Fibroblast of skin of abdomen (primary cell): ENCODE measurements around the gene ADAP1.
A peak's percentile ranks its signal among the peaks of the same experiment; 100 is the strongest.
"Not testable (repeated sequence)": the region's sequence is repeated elsewhere in the genome, so short reads cannot be mapped to it uniquely, and the experiment has no call there.

Experiments
- DNase-seq: peaks from one replicate; pipeline ENCODE4 v3.0.0-alpha.2; 2013

The ADAP1 gene

DNA sequence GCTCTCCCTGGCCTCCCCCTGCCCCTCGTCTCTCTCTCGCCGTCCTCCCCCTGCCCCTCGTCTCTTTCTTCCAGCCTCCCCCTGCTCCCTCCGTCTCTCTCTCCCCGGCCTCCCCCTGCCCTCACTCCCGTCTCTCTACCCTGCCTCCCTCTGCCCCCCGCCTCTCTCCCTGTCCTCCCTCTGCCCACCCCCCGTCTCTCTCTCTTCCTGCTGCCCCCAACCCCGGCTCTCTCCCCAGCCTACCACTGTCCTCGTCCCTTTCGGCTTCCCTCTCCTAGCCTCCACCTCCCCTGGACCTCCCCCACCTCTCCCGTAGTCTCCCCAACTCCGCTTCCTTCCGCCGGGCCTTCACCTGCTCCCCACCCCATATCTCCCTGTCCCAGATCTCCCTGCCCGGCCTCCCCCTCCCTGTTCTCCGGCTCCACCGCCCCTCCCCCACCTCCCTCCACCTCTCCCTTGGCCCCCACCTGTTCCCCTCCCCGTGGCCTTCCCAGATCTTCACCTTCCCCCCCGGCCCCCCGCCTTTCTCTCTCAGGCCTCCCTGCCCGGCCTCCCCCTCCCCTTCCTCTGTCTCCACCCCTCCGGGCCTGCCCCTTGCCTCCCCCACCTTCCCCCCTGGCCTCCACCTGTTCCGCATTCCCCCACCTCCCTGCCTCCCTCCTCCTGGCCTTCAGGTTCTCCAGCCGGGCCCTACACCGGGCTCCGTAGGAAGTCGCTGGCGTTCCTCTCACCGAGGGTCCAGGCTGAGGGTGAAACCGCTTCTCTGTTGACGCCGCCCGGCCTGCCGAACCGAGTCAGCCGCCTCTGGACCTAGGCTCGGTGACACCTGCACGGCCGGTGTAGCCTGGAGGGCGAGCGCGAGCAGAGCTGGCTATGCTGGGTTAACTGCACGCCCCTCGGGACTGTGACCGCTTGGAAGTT lies 76.9 kb downstream of the ADAP1 start:
- no peak for DNase-seq

GRCh38 chr7:876972-877311 lies 77.5 kb downstream of the ADAP1 start:
- DNase-seq = peak; percentile 8

DNA sequence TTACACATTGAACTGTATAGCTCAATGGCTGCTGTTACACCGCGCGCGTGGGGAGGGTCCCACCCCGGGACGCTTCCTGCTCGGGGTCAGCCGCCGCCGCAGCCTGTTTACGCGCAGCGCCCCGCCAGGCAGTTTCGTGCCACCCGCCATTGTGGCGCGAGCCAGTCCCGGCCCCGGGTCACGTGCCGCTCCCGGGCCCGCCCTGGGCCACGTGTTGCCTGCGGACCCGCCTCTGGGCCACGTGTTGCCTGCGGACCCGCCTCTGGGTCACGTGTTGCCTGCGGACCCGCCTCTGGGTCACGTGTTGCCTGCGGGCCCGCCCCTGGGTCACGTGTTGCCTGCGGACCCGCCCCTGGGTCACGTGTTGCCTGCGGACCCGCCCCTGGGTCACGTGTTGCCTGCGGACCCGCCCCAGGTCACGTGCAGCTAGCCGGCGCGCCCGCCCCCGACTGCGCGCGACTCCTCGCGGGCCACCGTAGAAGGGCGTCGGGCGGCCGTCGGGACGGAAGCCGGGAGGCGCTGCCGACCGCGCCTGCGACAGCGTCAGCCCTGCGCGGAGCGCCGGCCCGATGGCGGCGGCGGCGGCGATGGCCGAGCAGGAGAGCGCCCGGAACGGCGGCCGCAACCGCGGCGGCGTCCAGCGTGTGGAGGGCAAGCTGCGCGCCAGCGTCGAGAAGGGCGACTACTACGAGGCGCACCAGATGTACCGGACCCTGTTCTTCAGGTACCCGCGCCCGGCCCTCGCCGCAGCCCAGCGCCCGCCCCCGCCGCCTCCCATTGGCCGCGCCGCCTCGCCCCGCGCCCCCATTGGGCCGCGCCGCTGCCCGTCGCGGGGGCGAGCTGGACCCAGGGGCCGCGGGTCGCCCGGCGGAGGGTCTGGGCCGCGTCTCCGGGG lies 78.2 kb downstream of the ADAP1 start, which contains the start of gene GET4:
Gene GET4, plus strand, starts transcription at position 478 of the 895 bp plus-strand sequence. Its CDS starts 92 bp downstream, at position 570.
- DNase-seq = peak; percentile 97

DNA sequence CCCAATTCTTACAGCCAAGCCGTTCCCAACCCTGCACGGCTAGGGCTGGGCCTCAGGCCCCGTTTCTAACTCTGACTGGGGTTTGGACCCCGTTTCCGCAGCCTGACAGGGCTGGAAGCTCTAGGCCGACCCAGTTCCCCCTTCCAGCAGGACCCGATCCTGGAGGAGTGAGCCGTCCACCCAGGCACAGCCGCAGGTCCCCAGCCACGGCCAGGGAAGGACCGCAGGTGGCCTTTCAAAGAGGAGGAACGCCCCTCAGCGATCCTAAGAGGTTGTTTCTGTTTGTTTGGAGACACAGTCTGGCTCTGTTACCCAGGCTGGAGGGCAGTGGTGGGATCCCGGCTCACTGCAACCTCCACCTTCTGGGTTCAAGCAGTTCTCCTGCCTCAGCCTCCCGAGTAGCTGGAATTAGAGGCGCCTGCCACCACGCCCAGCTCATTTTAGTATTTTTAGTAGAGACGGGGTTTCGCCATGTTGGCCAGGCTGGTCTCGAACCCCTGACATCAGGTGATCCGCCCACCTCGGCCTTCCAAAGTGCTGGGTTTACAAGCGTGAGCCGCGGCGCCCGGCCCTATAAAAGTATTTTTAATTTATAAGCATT lies 78.9 kb downstream of the ADAP1 start:
- no peak for DNase-seq

- no peak for DNase-seq
Observed at GRCh38 chr7:875051-875450, 79.4 kb downstream of the ADAP1 start.

- DNase-seq = no peak
Observed at GRCh38 chr7:874031-874749, 80.3 kb downstream of the ADAP1 start.

DNA sequence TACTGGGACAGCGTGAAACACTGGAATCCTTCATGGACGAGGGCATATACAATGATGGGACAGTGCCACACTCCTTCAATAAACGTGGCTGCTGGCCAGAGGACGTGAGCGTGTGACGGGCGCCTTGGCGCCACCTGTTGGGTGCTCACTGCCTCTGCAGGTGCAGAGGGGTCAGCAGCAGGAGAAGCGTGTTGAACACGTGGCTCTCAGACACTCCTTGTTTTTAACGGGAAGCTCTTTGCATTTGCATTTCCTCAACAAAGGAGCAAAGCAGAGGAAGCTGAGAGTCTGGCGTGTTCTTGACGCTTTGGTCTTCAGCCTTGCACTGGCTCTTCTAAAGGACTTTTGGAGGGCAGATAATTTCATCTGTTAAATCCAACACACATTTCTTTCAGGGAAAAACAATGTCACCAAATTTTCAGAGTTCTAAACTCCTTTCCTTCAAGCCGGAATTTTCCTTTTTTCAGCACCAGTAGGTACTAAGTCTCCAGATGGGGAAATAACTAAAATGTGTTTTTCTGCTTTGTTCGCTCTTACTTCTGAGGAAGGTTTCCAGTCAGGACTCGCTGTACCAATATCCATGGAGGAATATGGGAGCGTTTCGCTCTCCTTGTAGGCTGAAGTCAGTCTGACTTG lies 81.0 kb downstream of the ADAP1 start:
- DNase-seq = peak; percentile 75

DNA sequence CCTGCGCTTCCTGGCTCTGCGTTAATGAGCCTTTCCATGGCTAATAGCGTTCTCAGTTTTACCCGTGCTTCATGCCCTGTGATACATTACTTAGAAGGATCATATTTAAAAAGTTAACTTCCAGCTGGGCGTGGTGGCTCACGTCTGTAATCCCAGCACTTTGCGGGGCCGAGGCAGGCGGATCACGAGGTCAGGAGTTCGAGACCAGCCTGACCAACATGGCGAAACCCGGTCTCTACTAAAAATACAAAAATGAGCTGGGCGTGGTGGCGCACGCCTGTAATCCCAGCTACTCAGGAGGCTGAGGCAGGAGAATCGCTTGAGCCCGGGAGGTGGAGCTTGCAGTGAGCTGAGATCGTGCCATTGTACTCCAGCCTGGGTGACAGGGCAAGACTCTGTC lies 81.8 kb downstream of the ADAP1 start:
- DNase-seq = not testable (repeated sequence)

DNA sequence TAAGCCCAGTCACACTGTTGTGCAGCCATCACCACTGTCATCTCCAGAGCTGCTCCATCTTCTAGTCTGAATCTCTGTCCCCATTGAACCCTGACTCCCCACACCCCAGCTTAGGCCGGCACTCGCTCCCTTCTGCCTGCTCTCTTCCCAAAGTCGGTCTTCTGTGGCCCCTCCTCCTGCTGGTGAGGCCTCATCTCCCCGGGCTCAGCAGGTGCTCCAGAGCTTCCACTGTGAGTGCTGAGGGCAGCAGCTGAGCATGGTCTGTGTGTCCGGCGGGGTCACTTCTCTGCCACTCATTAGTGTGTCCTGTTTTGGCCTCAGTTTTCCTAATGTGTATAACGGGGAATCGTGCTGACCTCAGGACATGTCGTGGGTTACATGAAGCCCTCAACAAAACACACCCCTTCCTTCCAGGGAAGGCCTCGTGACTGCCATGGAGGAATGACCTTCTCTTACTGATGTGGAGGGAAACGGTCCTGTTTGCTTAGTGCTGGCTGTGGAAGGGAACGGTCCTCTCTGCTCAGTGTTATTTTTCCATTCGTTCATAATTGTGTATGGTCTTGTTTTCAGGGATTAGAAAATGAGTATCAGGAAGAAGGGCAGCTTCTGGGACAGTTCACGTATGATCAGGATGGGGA lies 82.5 kb downstream of the ADAP1 start:
- no peak for DNase-seq

GRCh38 chr7:869348-869747 lies 85.1 kb downstream of the ADAP1 start:
- no peak for DNase-seq

- DNase-seq = no peak
Observed at GRCh38 chr7:868189-868486, 86.3 kb downstream of the ADAP1 start.

DNA sequence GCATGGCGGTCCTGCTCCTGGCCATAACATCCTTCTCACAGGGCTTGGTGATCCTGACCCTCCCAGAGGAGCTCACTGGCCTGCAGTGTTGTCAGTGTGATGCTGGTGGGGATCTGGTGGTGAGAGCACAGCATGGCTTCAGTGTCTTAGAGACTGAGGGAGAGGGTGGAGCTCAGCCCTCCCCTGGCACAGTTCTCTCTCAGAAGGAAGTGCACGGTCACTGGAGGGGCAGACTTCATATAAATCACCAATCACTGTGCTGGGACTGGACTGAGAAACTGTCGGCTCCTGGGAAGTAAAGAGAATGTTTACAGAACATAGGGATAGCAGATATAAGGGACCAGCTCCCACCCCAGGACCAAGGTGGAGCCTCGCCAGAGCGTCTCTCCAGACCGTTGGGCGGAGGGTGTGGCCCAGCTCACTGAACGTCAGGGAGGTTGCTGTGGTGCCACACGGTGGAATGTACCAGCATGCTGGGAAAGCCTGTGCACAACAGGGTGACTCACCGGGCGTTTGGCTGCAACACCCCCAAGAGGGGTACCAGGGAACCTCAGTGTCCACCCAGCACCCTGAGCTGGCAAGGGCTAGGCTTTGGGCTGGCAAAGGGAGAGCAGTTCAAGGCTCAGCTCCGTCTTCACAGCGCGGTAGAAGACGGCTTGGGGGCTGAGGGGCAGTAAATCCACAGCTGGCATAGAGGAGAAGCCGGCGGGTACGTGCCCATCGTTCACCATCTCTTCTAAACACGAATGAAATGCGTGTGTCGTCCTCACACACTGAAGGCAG lies 86.9 kb downstream of the ADAP1 start:
- peak; percentile 24 for DNase-seq

- DNase-seq = peak; percentile 8
Observed at GRCh38 chr7:867001-867405, 87.5 kb downstream of the ADAP1 start.

- no peak for DNase-seq
Observed at GRCh38 chr7:865921-866320, 88.6 kb downstream of the ADAP1 start.

GRCh38 chr7:863106-863505 lies 91.4 kb downstream of the ADAP1 start:
- DNase-seq = no peak

DNA sequence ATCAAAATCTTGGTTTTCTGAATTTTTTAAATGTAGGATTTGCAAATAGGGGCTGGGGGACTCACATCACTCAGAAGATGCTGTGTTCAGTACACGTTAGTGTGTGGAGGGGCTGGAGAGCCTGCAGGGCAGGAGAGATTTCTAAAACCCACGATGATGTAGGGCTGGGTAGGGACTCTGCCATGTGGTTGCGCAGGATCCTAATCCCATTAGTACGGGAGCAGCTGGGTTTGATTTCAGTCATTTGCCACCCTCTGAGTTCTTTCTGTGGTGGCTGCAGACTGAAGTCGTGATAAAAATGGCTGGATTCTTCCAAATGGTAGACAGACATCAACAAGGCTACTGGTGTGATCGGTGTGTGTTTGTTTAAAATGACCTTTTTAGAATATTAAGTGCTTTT lies 92.3 kb downstream of the ADAP1 start:
- no peak for DNase-seq

DNA sequence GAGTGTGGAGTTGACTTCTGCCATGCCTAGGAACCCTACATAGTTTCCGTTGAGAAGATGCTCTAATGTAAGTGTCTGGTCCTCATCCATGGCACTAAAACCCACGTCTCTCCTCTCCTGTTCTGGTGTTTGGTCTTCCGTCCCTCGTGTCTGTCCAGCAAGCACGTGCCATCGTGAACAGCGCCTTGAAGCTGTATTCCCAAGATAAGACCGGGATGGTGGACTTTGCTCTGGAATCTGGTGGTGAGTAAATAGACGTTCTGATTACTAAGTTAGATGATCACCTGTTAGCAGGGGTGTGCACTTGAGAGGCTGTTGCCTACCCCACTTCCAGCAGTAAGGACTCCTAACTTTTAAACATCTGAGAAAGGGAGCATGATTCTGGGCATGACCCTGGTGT lies 93.3 kb downstream of the ADAP1 start:
- DNase-seq = no peak

DNA sequence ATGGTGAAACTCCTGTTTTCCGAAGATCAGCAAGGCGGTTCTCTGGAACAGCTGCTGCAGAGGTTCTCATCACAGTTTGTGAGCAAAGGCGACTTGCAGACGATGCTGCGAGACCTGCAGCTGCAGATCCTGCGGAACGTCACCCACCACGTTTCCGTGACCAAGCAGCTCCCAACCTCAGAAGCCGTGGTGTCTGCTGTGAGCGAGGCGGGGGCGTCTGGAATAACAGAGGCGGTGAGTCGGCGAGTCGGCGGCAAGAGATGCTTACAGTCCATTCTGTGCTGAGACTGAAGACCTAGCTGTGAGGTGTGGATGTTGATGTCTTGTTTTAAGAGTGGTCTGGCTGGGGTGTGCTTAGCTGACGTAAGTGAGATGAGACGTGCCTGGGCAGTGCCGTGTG lies 94.3 kb downstream of the ADAP1 start:
- no peak for DNase-seq

GRCh38 chr7:859359-860030 lies 95.0 kb downstream of the ADAP1 start:
- DNase-seq = no peak

DNA sequence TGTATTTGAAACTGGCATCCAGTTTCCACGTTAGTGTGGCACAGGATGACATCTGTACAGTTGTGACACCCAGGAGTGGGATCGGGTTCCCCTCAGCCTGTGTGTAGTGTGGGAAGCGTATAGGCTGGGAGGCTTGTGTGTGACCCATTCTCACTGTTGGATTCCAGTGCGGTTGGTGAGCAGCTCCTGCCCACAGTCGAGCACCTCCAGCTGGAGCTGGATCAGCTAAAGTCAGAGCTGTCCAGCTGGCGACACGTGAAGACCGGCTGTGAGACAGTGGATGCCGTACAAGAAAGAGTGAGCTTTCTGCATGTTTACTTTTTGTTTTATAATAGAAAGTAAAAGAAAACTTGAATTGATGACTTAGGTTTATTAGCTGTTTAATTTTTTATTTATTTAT lies 96.8 kb downstream of the ADAP1 start:
- DNase-seq = no peak
